RWPE1 (cell line): ENCODE data around the gene ZNRF4.

ENCODE experiments used
- CTCF ChIA-PET: fragments of 350-600 bp; sonication (Branson Sonifier 250); formaldehyde crosslinking; extraction: SDS; loops from one replicate; lab custom pipeline; 2021; lab: Yijun Ruan, JAX
- POLR2A ChIA-PET: fragments of 400-600 bp; formaldehyde crosslinking; extraction: SDS; loops from one replicate; lab custom pipeline; 2020; ENCODE audit warnings: antibody characterized with exemption; ENCODE audit not compliant: low non-redundant PET; lab: Yijun Ruan, JAX
- DNase-seq: peaks from one replicate; pipeline ENCODE4 v3.0.0; 2012; ENCODE audit warnings: low spot score
- H3K27ac ChIP-seq: fragments of 450-650 bp; 2 replicates; pipeline ENCODE4 v1.5.1; 2017
- CTCF ChIP-seq: fragments of 450-650 bp; conservative IDR thresholded peaks from 2 replicates; pipeline ENCODE4 v1.5.1; 2017; ENCODE audit warnings: low read depth, mild to moderate bottlenecking

The ZNRF4 gene

GRCh38 chr19:5463959-5464358 lies 8.7 kb downstream of the ZNRF4 start:
- no peak for DNase-seq
- H3K27ac ChIP-seq, result no peak overlapping the region
- CTCF ChIA-PET, result interaction anchor here (0.6 kb wide), 1 partner anchor 41 kb away, joined by 3 read pairs; no protein-coding TSS in a partner anchor
- POLR2A ChIA-PET, result no interaction called here
- no peak for TF ChIP-seq CTCF

GRCh38 chr19:5466072-5466471 lies 10.9 kb downstream of the ZNRF4 start:
- POLR2A ChIA-PET, result no interaction called here

GRCh38 chr19:5466814-5467291 lies 11.6 kb downstream of the ZNRF4 start:
- ChIA-PET CTCF (interaction anchor here (0.6 kb wide), 2 partner anchors 21 to 433 kb away, joined by 3 read pairs; no protein-coding TSS in a partner anchor), POLR2A (no interaction called here)
- no peak for TF ChIP-seq CTCF
- DNase-seq, result no peak
- H3K27ac ChIP-seq, result peak overlapping the region; percentile 44

More at GRCh38 chr19:5466072-5466471, 10.9 kb downstream of the ZNRF4 start:
- no peak overlapping the region for H3K27ac ChIP-seq
- TF ChIP-seq CTCF, result no peak
- CTCF ChIA-PET, result interaction anchor here (0.7 kb wide), 2 partner anchors 24 to 344 kb away, joined by 3 read pairs; no protein-coding TSS in a partner anchor
- DNase-seq, result no peak

- ChIA-PET CTCF (interaction anchor here (0.6 to 1.7 kb wide), 2 partner anchors 65 to 422 kb away, joined by 3 read pairs; no protein-coding TSS in a partner anchor), POLR2A (no interaction called here)
- DNase-seq, result peak; percentile 73
- no peak for TF ChIP-seq CTCF
- H3K27ac ChIP-seq, result peak overlapping the region; percentile 50
These were observed 15.1 kb downstream of the ZNRF4 start for GRCh38 chr19:5470264-5470671.

- ChIA-PET CTCF (no interaction called here), POLR2A (interaction anchor here (0.7 kb wide), 1 partner anchor 151 kb away, joined by 3 read pairs; the partner anchor contains the start of genes SAFB and SAFB2)
- TF ChIP-seq CTCF, result no peak
- DNase-seq, result no peak
- H3K27ac ChIP-seq, result peak overlapping the region; percentile 53
These were observed 17.1 kb downstream of the ZNRF4 start for GRCh38 chr19:5472286-5472685.

GRCh38 chr19:5473646-5474045 lies 18.4 kb downstream of the ZNRF4 start:
- no peak overlapping the region for H3K27ac ChIP-seq
- DNase-seq, result no peak
- CTCF ChIA-PET, result no interaction called here
- no peak for TF ChIP-seq CTCF
- POLR2A ChIA-PET, result no interaction called here
